Measurements from ENCODE around the gene C3orf52. TPM values are rescaled to one million over a fixed set of nuclear protein-coding genes. Genes with fewer than 3 reads are reported as not detected.

Gene C3orf52
- total and polyA plus RNA-seq, 10 of the 15 experiments (the other 5 are each of a cell fraction or from before 2014, with no cell fraction given), result 0.15 to 1.9 (median 0.73) TPM

DNA sequence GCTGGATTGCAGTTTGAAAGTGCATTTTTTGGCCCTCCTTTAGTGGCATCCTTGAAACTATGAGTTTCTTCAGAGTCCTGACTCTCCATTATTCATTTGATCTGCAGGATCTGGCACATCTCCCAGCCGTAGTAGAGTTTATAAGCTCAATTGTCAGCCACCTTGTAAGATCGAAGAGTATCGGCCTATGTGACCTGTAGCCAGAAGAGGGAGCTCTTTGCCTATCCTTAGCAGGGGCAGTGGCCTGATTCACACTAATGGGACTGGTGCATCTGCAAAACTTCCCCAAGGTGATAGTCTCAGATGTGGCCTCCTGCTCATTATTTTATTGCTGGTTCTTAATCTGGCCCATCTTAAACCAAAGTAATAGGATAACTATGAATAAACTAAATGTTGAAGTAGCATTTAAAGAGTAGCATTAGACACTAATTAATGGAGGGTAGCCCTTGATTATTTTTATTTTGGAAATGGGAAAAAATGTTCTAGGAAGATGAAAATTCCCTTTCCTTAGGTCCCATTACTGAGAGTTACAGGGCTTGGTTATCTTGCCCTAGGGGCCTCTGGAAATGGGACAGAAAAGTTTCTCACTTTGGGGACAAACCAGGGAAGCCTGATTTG, 25.7 kb downstream of the C3orf52 start:
- DNase-seq (ENCODE audit: low read depth, low spot score), result no peak
- Histone ChIP-seq H3K9ac (ENCODE audit: control insufficient read depth, insufficient read depth, low read length) (no peak overlapping the region), H3K27ac (ENCODE audit: control insufficient read depth, insufficient read depth) (peak overlapping the region; percentile 95), H2AFZ (ENCODE audit: control insufficient read depth, low read depth, low read length) (no peak overlapping the region), H4K20me1 (ENCODE audit: control insufficient read depth, insufficient read depth) (no peaks in the 10 kb centered on the region), H3K9me3 (replicated peaks; ENCODE audit: control insufficient read depth, insufficient read depth, low read length) (no peaks in the 10 kb centered on the region), H3K4me3 (no peak overlapping the region), H3K4me1 (ENCODE audit: control insufficient read depth, insufficient read depth, low read length) (peaks cover 46% of the 10 kb centered on the region), H3K36me3 (ENCODE audit: control insufficient read depth in 2 of 2, insufficient read depth in 2 of 2, low read length in 1 of 2) (no peaks in the 10 kb centered on the region; a peak in 1 of 4 replicates), H3K27me3 (replicated peaks in 1 of 2; ENCODE audit: control insufficient read depth in 2 of 2, insufficient read depth in 2 of 2, low read length in 1 of 2) (no peaks in the 10 kb centered on the region), H3K79me2 (ENCODE audit: control insufficient read depth, insufficient read depth, low read length) (peaks cover 10% of the 10 kb centered on the region), H3K4me2 (ENCODE audit: control insufficient read depth, insufficient read depth) (no peak overlapping the region)
- ChIA-PET SMC1A (ENCODE audit: uncharacterized antibody, unreplicated experiment) (interaction anchor here (0.7 to 4.2 kb wide), 59 partner anchors 9 to 867 kb away, joined by 3 to 92 read pairs (median 4); partner anchors contain the start of genes BTLA, CD200, GCSAM and SLC9C1), RAD21 (ENCODE audit: unreplicated experiment) (interaction anchor here (0.7 to 2.8 kb wide), 62 partner anchors 9 to 907 kb away, joined by 3 to 83 read pairs (median 4); partner anchors contain the start of genes ABHD10, ATG3, BTLA and CD200), POLR2A (interaction anchor here (0.6 to 1.5 kb wide), 8 partner anchors 21 to 343 kb away, joined by 3 to 21 read pairs (median 4); partner anchors contain the start of gene GCSAM), CTCF (interaction anchor here (0.6 to 4.1 kb wide), 71 partner anchors 9 to 925 kb away, joined by 3 to 94 read pairs (median 5); partner anchors contain the start of genes ABHD10, BTLA, CD200 and GCSAM)
- WGBS (ENCODE audit: insufficient coverage, insufficient replicate concordance, low lambda C conversion rate, missing lambda C conversion rate), result 0% methylated on average over 3 of the region's 3 CpGs
- peak; percentile 62 for FAIRE-seq
- in situ Hi-C loops (cut with MboI) (loop anchor here (5.0 kb wide), 3 partner anchors 180 to 410 kb away; partner anchors contain the start of gene SLC9C1), intact Hi-C loops (cut with micrococcal nuclease; ENCODE audit: unreplicated experiment) (loop anchor here (1.0 to 10.0 kb wide), 6 partner anchors 181 to 863 kb away; partner anchors contain the start of gene CD200R1)
- peak; percentile 59 for ATAC-seq
- no TSS peak for BruUV-seq (replicated peaks)
- 0 out of 2 replicates have a peak, but pooled peaks have one; percentile 13 for TF ChIP-seq BACH1 (IDR thresholded peaks at IDR 0.05; ENCODE audit: borderline replicate concordance)
- no peak for TF ChIP-seq ZNF622 (IDR thresholded peaks at IDR 0.05)
- TF ChIP-seq ZNF207 (IDR thresholded peaks at IDR 0.05; ENCODE audit: borderline replicate concordance), result no peak
- TF ChIP-seq IKZF2 (IDR thresholded peaks at IDR 0.05), result peak in 1 of 2 experiments; percentile 17; a peak in 1 of 4 replicates
- TF ChIP-seq, protein P1, sequence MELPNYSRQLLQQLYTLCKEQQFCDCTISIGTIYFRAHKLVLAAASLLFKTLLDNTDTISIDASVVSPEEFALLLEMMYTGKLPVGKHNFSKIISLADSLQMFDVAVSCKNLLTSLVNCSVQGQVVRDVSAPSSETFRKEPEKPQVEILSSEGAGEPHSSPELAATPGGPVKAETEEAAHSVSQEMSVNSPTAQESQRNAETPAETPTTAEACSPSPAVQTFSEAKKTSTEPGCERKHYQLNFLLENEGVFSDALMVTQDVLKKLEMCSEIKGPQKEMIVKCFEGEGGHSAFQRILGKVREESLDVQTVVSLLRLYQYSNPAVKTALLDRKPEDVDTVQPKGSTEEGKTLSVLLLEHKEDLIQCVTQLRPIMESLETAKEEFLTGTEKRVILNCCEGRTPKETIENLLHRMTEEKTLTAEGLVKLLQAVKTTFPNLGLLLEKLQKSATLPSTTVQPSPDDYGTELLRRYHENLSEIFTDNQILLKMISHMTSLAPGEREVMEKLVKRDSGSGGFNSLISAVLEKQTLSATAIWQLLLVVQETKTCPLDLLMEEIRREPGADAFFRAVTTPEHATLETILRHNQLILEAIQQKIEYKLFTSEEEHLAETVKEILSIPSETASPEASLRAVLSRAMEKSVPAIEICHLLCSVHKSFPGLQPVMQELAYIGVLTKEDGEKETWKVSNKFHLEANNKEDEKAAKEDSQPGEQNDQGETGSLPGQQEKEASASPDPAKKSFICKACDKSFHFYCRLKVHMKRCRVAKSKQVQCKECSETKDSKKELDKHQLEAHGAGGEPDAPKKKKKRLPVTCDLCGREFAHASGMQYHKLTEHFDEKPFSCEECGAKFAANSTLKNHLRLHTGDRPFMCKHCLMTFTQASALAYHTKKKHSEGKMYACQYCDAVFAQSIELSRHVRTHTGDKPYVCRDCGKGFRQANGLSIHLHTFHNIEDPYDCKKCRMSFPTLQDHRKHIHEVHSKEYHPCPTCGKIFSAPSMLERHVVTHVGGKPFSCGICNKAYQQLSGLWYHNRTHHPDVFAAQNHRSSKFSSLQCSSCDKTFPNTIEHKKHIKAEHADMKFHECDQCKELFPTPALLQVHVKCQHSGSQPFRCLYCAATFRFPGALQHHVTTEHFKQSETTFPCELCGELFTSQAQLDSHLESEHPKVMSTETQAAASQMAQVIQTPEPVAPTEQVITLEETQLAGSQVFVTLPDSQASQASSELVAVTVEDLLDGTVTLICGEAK (IDR thresholded peaks at IDR 0.05; ENCODE audit: borderline replicate concordance), result no peak
- no peak for TF ChIP-seq KDM1A (IDR thresholded peaks at IDR 0.05; ENCODE audit: borderline replicate concordance)
- no peak for TF ChIP-seq POLR2AphosphoS2 (IDR thresholded peaks at IDR 0.05; ENCODE audit: low read depth, low read length)
- TF ChIP-seq YY1 (IDR thresholded peaks at IDR 0.05; ENCODE audit: low read depth, low read length), result peak; percentile 86
- 0 out of 2 replicates have a peak, but pooled peaks have one; percentile 7 for TF ChIP-seq ZNF24 (IDR thresholded peaks at IDR 0.05)
- peak; percentile 51 for TF ChIP-seq RELA (IDR thresholded peaks at IDR 0.05; ENCODE audit: borderline replicate concordance, partially characterized antibody)
- peak in 1 of 2 experiments; percentile 16; a peak in 1 of 4 replicates for TF ChIP-seq BHLHE40 (IDR thresholded peaks at IDR 0.05; ENCODE audit: borderline replicate concordance in 1 of 2, low read depth in 2 of 2, low read length in 1 of 2)
- TF ChIP-seq NFIC (IDR thresholded peaks at IDR 0.05; ENCODE audit: low read depth, low read length), result 0 out of 2 replicates have a peak, but pooled peaks have one; percentile 25
- no peak for TF ChIP-seq SMAD1 (IDR thresholded peaks at IDR 0.05; ENCODE audit: low read depth, partially characterized antibody)
- TF ChIP-seq MTA3 (IDR thresholded peaks at IDR 0.05; ENCODE audit: borderline replicate concordance, low read length), result peak; percentile 54; the same call in 1 of the 2 replicates
- peak; percentile 45 for TF ChIP-seq SP1 (IDR thresholded peaks at IDR 0.05; ENCODE audit: low read depth, low read length)
- peak; percentile 46 for TF ChIP-seq MEF2B (IDR thresholded peaks at IDR 0.05; ENCODE audit: partially characterized antibody, poor library complexity, severe bottlenecking)
- TF ChIP-seq, protein P2, sequence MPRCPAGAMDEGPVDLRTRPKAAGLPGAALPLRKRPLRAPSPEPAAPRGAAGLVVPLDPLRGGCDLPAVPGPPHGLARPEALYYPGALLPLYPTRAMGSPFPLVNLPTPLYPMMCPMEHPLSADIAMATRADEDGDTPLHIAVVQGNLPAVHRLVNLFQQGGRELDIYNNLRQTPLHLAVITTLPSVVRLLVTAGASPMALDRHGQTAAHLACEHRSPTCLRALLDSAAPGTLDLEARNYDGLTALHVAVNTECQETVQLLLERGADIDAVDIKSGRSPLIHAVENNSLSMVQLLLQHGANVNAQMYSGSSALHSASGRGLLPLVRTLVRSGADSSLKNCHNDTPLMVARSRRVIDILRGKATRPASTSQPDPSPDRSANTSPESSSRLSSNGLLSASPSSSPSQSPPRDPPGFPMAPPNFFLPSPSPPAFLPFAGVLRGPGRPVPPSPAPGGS (IDR thresholded peaks at IDR 0.05; ENCODE audit: borderline replicate concordance, insufficient read depth, low read depth, low read length, poor library complexity, severe bottlenecking), result peak; percentile 29
- peak; percentile 89 for TF ChIP-seq CBX5 (IDR thresholded peaks at IDR 0.05; ENCODE audit: low read depth)
